ENCODE measurements around the gene ZNF512B. TPM values are rescaled to one million over a fixed set of nuclear protein-coding genes. Genes with fewer than 3 reads are reported as not detected.

The ZNF512B gene
- total RNA-seq, 3 donors from 2014 or later (not counting 1 experiment from before 2014, with no cell fraction given): 11.5 to 16.8 (median 13.8) TPM

GRCh38 chr20:63982937-63983336 is 13.2 kb upstream of the ZNF512B start:
- intact Hi-C loops (cut with micrococcal nuclease): no loop called here
- peaks cover 32% of the 10 kb centered on the region for H3K36me3 ChIP-seq (ENCODE audit: control insufficient read depth, insufficient read depth, low read length)
- no peaks in the 10 kb centered on the region for H3K27me3 ChIP-seq (ENCODE audit: control insufficient read depth, insufficient read depth, low read length)
- peaks cover 44 to 49% of the 10 kb centered on the region in 2 donors for H3K4me1 Mint-ChIP-seq
- no peaks in the 10 kb centered on the region for H3K27me3 Mint-ChIP-seq (ENCODE audit: low read depth in 2 of 2)
- peak overlapping the region; percentile 65 for H3K4me3 Mint-ChIP-seq
- no peak for ATAC-seq
- H3K27ac ChIP-seq (ENCODE audit: low read length): no peak overlapping the region
- no peaks in the 10 kb centered on the region for H3K9me3 ChIP-seq (ENCODE audit: control insufficient read depth, insufficient read depth, low read length)
- no peak for TF ChIP-seq CTCF (IDR thresholded peaks at IDR 0.05)
- no peaks in the 10 kb centered on the region for H3K9me3 Mint-ChIP-seq
- peak overlapping the region; percentile 41 to 95 for H3K27ac Mint-ChIP-seq
- H3K4me1 ChIP-seq (ENCODE audit: control insufficient read depth, insufficient read depth, low read length): peaks cover 40% of the 10 kb centered on the region
- no peak for DNase-seq
- 96% methylated on average over 14 of the region's 14 CpGs for WGBS (ENCODE audit: insufficient coverage)
- no peak overlapping the region for H3K4me3 ChIP-seq (ENCODE audit: low read length)
- peaks cover 14% of the 10 kb centered on the region for H3K36me3 Mint-ChIP-seq

- Mint-ChIP-seq H3K27me3 (ENCODE audit: low read depth in 2 of 2) (no peaks in the 10 kb centered on the region), H3K27ac (peak within 1 kb of the TSS; percentile 88 to 95), H3K36me3 (peaks cover 14% of the 10 kb centered on the region), H3K4me1 (peaks cover 59 to 67% of the 10 kb centered on the region in 2 donors), H3K9me3 (no peaks in the 10 kb centered on the region), H3K4me3 (peak within 1 kb of the TSS; percentile 95)
- peaks cover 54% of the 10 kb centered on the region for H3K4me1 ChIP-seq (ENCODE audit: control insufficient read depth, insufficient read depth, low read length)
- H3K36me3 ChIP-seq (ENCODE audit: control insufficient read depth, insufficient read depth, low read length): peaks cover 23% of the 10 kb centered on the region
- peak; percentile 61 to 86 (median 77) for ATAC-seq
- H3K9me3 ChIP-seq (ENCODE audit: control insufficient read depth, insufficient read depth, low read length): no peaks in the 10 kb centered on the region
- under 1% methylated on average over 70 of the region's 75 CpGs for WGBS (ENCODE audit: insufficient coverage)
- no peaks in the 10 kb centered on the region for H3K27me3 ChIP-seq (ENCODE audit: control insufficient read depth, insufficient read depth, low read length)
- intact Hi-C loops (cut with micrococcal nuclease): loop anchor here (2.0 kb wide), 1 partner anchor 140 kb away; no protein-coding TSS in a partner anchor
- DNase-seq: peak; percentile 92 to 99
- peak; percentile 90 for TF ChIP-seq CTCF (IDR thresholded peaks at IDR 0.05)
- H3K27ac ChIP-seq (ENCODE audit: low read length): peak within 1 kb of the TSS; percentile 78
- peak within 1 kb of the TSS; percentile 62 for H3K4me3 ChIP-seq (ENCODE audit: low read length)
Observed at GRCh38 chr20:63980806-63981728, 11.3 kb upstream of the ZNF512B start, which contains the start of gene PRPF6. Gene PRPF6, plus strand, starts transcription at chr20:63981132. Its CDS starts 114 bp downstream, at chr20:63981246.

- DNase-seq (peak in 1 of 2 donors; percentile 73), ATAC-seq (peak; percentile 2 to 28 (median 3))
- H3K36me3 Mint-ChIP-seq: peaks cover 14% of the 10 kb centered on the region
- H3K27ac Mint-ChIP-seq: peak overlapping the region; percentile 88 to 95
- Histone ChIP-seq H3K4me1 (ENCODE audit: control insufficient read depth, insufficient read depth, low read length) (peaks cover 54% of the 10 kb centered on the region), H3K27ac (ENCODE audit: low read length) (peak overlapping the region; percentile 78), H3K27me3 (ENCODE audit: control insufficient read depth, insufficient read depth, low read length) (no peaks in the 10 kb centered on the region), H3K4me3 (ENCODE audit: low read length) (peak overlapping the region; percentile 62), H3K9me3 (ENCODE audit: control insufficient read depth, insufficient read depth, low read length) (no peaks in the 10 kb centered on the region), H3K36me3 (ENCODE audit: control insufficient read depth, insufficient read depth, low read length) (peaks cover 17% of the 10 kb centered on the region)
- peak overlapping the region; percentile 95 for H3K4me3 Mint-ChIP-seq
- H3K9me3 Mint-ChIP-seq: no peaks in the 10 kb centered on the region
- WGBS (ENCODE audit: insufficient coverage): 63% methylated on average over 15 of the region's 15 CpGs
- no peak for TF ChIP-seq CTCF (IDR thresholded peaks at IDR 0.05)
- H3K4me1 Mint-ChIP-seq: peaks cover 59 to 70% of the 10 kb centered on the region in 2 donors
- no peaks in the 10 kb centered on the region for H3K27me3 Mint-ChIP-seq (ENCODE audit: low read depth in 2 of 2)
- intact Hi-C loops (cut with micrococcal nuclease): loop anchor here (2.0 kb wide), 1 partner anchor 140 kb away; no protein-coding TSS in a partner anchor
Observed at GRCh38 chr20:63980317-63980805, 10.6 kb upstream of the ZNF512B start.

All from natural killer cell (primary cell).